ENCODE measurements around the gene KLHL17.

Gene KLHL17
- long read RNA-seq, partial matches to known transcripts = 4 of 10 reads
- long read RNA-seq, other reads (novel, unspliced or antisense) = 6 of 10 reads

GRCh38 chr1:960363-961131 is at the start of gene KLHL17:
KLHL17 (plus strand) TSS chr1:960584; CDS start chr1:960694, 110 bp downstream.
- Histone ChIP-seq H3K27me3 (ENCODE audit: insufficient read depth, poor library complexity, severe bottlenecking) (no peaks in the 10 kb centered on the region), H3K4me3 (replicated peaks; ENCODE audit: insufficient read depth, low read length) (peak within 1 kb of the TSS; percentile 64), H3K27ac (replicated peaks) (no peak within 1 kb of the TSS)
- DNase-seq (ENCODE audit: low read depth in 1 of 2, low spot score in 1 of 2) = peak in 1 of 2 experiments; percentile 80
- no peak for TF ChIP-seq GABPA (IDR thresholded peaks at IDR 0.05; ENCODE audit: low read depth)
- no peak for TF ChIP-seq REST (IDR thresholded peaks at IDR 0.05; ENCODE audit: insufficient replicate concordance, low read depth)
- TF ChIP-seq SPI1 (IDR thresholded peaks at IDR 0.05; ENCODE audit: borderline replicate concordance, low read depth) = no peak
- TF ChIP-seq POLR2AphosphoS5 (IDR thresholded peaks at IDR 0.05; ENCODE audit: low read depth) = no peak
- TF ChIP-seq CTCF (IDR thresholded peaks at IDR 0.05; ENCODE audit: insufficient read depth, low read length) = no peak

GRCh38 chr1:910881-911721 is 49.3 kb upstream of the KLHL17 start:
- Histone ChIP-seq H3K27me3 (ENCODE audit: insufficient read depth, poor library complexity, severe bottlenecking) (no peaks in the 10 kb centered on the region), H3K27ac (replicated peaks) (no peak overlapping the region), H3K4me3 (replicated peaks; ENCODE audit: insufficient read depth, low read length) (no peak overlapping the region)
- no peak for DNase-seq (ENCODE audit: low read depth in 1 of 2, low spot score in 1 of 2)
- TF ChIP-seq SPI1 (IDR thresholded peaks at IDR 0.05; ENCODE audit: borderline replicate concordance, low read depth) (no peak), POLR2AphosphoS5 (IDR thresholded peaks at IDR 0.05; ENCODE audit: low read depth) (no peak), GABPA (IDR thresholded peaks at IDR 0.05; ENCODE audit: low read depth) (no peak), REST (IDR thresholded peaks at IDR 0.05; ENCODE audit: insufficient replicate concordance, low read depth) (no peak), CTCF (IDR thresholded peaks at IDR 0.05; ENCODE audit: insufficient read depth, low read length) (no peak)

- Histone ChIP-seq H3K27ac (replicated peaks) (peak overlapping the region; percentile 62), H3K27me3 (ENCODE audit: insufficient read depth, poor library complexity, severe bottlenecking) (no peaks in the 10 kb centered on the region), H3K4me3 (replicated peaks; ENCODE audit: insufficient read depth, low read length) (no peak overlapping the region)
- TF ChIP-seq CTCF (IDR thresholded peaks at IDR 0.05; ENCODE audit: insufficient read depth, low read length) (no peak), SPI1 (IDR thresholded peaks at IDR 0.05; ENCODE audit: borderline replicate concordance, low read depth) (peak; percentile 26; the same call in 1 of the 2 replicates)
- DNase-seq (ENCODE audit: low read depth in 1 of 2, low spot score in 1 of 2) = no peak
Measured at GRCh38 chr1:911875-912739, 48.3 kb upstream of the KLHL17 start.

Data from HL-60 (cell line).